ENCODE measurements around the gene GLUD2.
"Not testable (repeated sequence)": the region's sequence is repeated elsewhere in the genome, so short reads cannot be mapped to it uniquely, and the experiment has no call there.

GLUD2 gene

DNA sequence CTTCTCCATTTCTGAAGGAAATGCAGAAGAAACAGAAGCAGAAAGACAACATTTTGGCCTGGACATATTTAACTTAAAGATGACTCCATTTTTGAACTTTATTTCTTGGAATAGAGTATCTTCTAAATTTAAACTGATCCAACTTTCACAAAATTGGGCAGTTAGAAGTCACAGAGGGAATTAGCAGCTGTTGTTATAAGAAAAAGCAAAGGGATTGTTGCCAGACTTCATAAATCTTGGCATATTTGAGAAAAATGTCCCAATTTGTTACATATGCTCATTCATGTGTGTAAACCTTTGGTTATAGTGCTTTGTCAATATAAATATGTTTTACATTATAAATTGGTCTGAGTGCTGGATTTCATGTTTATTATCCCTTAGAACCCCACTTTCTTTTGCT, 3.4 kb downstream of the GLUD2 start:
- no peak for ATAC-seq (ENCODE audit: low read depth)
- DNase-seq (ENCODE audit: low spot score in 2 of 2): no peak
- Mint-ChIP-seq H3K4me3 (no peak overlapping the region), H3K27me3 (peaks cover 4% of the 10 kb centered on the region), H3K4me1 (no peaks in the 10 kb centered on the region), H3K9me3 (no peaks in the 10 kb centered on the region), H3K36me3 (no peaks in the 10 kb centered on the region), H3K27ac (no peak overlapping the region)

DNA sequence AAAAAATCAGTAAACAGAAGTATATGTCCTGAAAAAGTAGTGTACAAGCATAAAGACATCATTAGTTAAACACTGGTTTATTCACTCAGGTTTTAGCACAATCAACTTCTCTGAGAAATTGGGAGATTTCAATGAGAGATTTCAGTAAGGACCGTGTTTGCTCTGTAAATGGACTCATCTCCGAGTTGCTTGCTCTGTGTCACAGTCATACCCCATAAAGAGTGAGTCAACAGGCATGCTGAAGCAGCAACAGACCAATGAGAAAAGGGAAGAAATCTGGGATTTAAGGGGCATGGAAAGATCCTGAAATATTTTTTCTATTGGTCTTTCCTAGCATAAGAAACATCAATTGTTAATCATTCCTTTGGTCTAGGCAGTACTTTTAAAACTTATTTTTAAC, 4.7 kb downstream of the GLUD2 start:
- Mint-ChIP-seq H3K36me3 (no peaks in the 10 kb centered on the region), H3K27ac (no peak overlapping the region), H3K9me3 (no peaks in the 10 kb centered on the region), H3K4me1 (no peaks in the 10 kb centered on the region), H3K4me3 (no peak overlapping the region), H3K27me3 (peaks cover 4% of the 10 kb centered on the region)
- ATAC-seq (ENCODE audit: low read depth) (no peak), DNase-seq (ENCODE audit: low spot score in 2 of 2) (no peak)

DNA sequence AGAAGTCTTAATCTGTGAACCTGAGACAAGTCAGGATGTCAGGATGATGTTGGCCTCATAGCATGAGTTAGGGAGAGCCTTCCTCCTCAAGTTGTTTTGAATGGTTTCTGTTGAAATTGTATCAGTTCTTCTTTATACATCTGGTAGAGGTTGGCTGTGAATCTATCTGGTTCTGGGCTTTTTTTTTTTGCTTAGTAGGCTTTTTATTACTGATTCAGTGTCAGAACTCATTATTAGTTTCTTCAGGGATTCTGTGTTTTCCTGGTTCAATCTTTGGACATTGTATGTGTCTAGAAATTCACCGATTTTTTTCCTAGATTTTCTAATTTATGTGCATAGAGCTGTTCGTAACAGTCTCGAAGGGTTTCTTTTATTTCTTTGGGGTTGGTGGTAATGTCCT, 14.9 kb downstream of the GLUD2 start:
- H3K27ac Mint-ChIP-seq: no peak overlapping the region

DNA sequence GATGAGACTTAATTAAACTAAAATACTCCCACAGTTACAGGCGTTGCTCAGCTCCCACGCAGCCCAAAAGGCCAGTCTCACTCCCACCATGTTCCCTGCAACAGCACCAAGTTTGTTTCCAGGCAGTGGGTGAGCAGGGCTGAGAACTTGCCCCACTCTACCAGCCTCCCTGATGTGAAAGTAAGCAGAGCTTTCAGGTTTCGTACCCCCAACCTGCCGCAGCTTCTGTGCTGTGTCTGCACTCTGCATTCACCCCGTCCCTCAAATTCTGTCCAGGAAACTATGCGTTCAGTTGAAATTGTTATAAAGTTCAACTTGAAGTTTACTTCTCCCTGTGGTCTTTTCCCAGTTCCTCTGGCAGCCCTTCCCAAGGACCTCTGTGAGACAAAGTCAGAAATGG, 17.2 kb downstream of the GLUD2 start:
- no peak for ATAC-seq (ENCODE audit: low read depth)
- Mint-ChIP-seq H3K4me1 (no peaks in the 10 kb centered on the region), H3K9me3 (no peaks in the 10 kb centered on the region), H3K4me3 (no peak overlapping the region), H3K27me3 (no peaks in the 10 kb centered on the region), H3K27ac (no peak overlapping the region), H3K36me3 (no peaks in the 10 kb centered on the region)
- DNase-seq (ENCODE audit: low spot score in 2 of 2): no peak

More for the DNA sequence above, 14.9 kb downstream of the GLUD2 start:
- Mint-ChIP-seq H3K27me3 (no peaks in the 10 kb centered on the region), H3K4me1 (no peaks in the 10 kb centered on the region), H3K4me3 (no peak overlapping the region), H3K36me3 (no peaks in the 10 kb centered on the region), H3K9me3 (no peaks in the 10 kb centered on the region)
- DNase-seq (ENCODE audit: low spot score in 2 of 2) (no peak), ATAC-seq (ENCODE audit: low read depth) (no peak)

DNA sequence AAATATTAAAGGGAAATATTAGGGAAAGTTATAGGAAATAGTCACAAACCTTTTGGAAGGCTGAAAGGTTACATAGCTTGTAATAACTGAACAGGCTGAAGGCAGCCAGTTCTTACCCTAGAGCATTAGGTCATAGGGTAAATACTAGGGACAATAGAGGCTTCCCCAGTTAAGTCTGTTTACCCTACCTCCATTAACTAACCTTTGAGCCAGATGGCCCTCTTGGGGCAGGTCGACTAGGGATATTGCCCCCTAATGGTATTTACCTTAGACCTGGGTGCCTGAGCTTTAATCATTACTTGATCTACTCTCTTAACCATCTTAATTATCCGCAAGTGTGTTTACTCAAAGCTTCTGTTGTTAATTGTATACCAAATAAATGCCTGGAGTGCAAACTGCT, 36.8 kb downstream of the GLUD2 start:
- not testable (repeated sequence) for H3K36me3 Mint-ChIP-seq; H3K4me1 Mint-ChIP-seq; H3K4me3 Mint-ChIP-seq; ATAC-seq (ENCODE audit: low read depth); H3K27me3 Mint-ChIP-seq; H3K9me3 Mint-ChIP-seq; DNase-seq (ENCODE audit: low spot score in 2 of 2); H3K27ac Mint-ChIP-seq

DNA sequence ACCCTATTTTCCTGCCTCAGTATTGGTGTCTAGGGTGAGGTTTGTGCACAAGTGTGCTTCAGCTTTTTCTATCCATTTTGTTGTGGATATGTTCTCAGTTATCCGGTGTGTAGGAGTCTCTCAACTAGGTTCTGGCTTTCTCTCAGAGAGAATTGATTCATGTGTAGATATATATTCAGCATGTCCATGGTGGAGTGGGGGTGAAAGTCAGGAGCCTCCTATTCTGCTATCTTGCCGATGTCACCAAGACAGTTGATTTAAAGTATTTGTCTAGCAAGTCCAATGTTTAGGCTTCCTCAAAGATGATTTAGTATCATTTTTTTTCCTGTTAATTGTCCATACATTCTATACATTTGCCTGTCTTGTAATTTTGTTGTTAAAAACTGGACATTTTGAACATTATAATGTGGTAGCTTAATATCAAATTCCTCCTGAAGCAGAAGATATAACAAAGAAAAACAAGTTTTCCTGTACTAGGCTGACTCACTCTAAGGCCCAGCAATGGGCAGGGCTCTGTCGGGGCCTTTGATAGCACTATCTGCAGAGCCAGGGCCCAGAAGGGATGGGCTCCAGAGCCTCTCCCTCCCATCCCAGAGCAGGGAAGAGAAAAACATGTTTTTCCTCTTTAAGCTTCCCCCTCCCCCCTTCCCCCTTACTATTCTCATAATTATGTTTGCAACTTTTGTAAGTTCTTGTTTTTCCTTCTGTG, 37.6 kb downstream of the GLUD2 start:
- Mint-ChIP-seq H3K27me3 (peaks cover 1% of the 10 kb centered on the region), H3K4me1 (no peaks in the 10 kb centered on the region), H3K36me3 (no peaks in the 10 kb centered on the region), H3K9me3 (peaks cover 5% of the 10 kb centered on the region), H3K27ac (no peak overlapping the region), H3K4me3 (no peak overlapping the region)
- ATAC-seq (ENCODE audit: low read depth) (no peak), DNase-seq (ENCODE audit: low spot score in 2 of 2) (no peak)

DNA sequence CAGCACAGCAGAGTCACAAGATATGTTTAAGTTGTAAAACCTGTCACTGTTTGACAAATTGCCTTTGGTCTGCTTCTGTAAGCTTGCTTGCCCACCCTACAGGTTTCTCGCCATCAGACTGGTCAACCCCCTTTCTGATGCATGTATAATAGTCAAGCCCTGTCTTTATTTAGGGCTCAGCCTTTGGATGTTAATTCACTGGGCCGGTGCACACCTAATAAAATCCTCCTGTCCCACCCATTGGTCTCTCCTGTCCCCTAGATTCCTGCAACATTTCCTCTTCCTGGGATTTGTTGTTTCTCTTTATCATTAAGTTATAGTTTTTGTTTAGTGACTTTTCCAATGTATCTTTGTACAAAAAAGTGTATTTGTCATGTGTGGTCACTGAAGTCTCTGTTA, 38.2 kb downstream of the GLUD2 start:
- Mint-ChIP-seq H3K27me3 (peaks cover 1% of the 10 kb centered on the region), H3K9me3 (peaks cover 5% of the 10 kb centered on the region), H3K27ac (no peak overlapping the region), H3K4me3 (no peak overlapping the region), H3K4me1 (no peaks in the 10 kb centered on the region), H3K36me3 (no peaks in the 10 kb centered on the region)
- no peak for ATAC-seq (ENCODE audit: low read depth)
- no peak for DNase-seq (ENCODE audit: low spot score in 2 of 2)

DNA sequence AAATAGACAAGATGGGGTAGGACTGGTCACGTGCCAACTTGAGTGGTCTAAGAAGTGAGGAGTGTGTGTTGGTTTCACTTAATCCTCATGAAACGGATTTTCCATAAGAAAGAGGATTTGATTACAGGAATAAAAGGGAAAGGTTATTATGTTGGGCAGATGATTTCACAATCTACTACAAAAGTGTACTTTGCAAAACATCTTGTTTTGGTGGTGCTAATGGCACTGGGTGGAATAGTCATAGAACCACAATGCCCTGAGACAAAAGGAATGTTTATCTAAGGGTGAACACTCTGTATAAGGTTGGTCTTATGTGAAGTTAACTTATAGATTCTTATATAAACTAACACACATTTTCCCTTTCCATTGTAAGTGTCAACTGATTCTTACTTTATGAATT, 45.6 kb downstream of the GLUD2 start:
- H3K27ac Mint-ChIP-seq: no peak overlapping the region
- H3K4me3 Mint-ChIP-seq: no peak overlapping the region
- no peak for DNase-seq (ENCODE audit: low spot score in 2 of 2)

More for the DNA sequence above, 45.6 kb downstream of the GLUD2 start:
- no peaks in the 10 kb centered on the region for H3K36me3 Mint-ChIP-seq
- H3K27me3 Mint-ChIP-seq: peaks cover 1% of the 10 kb centered on the region
- H3K4me1 Mint-ChIP-seq: no peaks in the 10 kb centered on the region
- H3K9me3 Mint-ChIP-seq: no peaks in the 10 kb centered on the region
- ATAC-seq (ENCODE audit: low read depth): no peak

Measured in memory B cell (primary cell).